Central memory CD4-positive, alpha-beta T cell (primary cell): ENCODE measurements around the gene ENPP3.
"Not testable (repeated sequence)": the region's sequence is repeated elsewhere in the genome, so short reads cannot be mapped to it uniquely, and the experiment has no call there.

Source experiments
- DNase-seq: peaks from one replicate; pipeline ENCODE4 v3.0.0; 2022

Gene ENPP3

GRCh38 chr6:131687022-131687421 is 49.9 kb downstream of the ENPP3 start:
- no peak for DNase-seq

GRCh38 chr6:131688286-131688685 is 51.2 kb downstream of the ENPP3 start:
- DNase-seq: no peak

- DNase-seq: no peak
These were observed 54.9 kb downstream of the ENPP3 start for GRCh38 chr6:131692031-131692430.

GRCh38 chr6:131692589-131692988 is 55.5 kb downstream of the ENPP3 start:
- DNase-seq: no peak

- no peak for DNase-seq
These were observed 56.3 kb downstream of the ENPP3 start for GRCh38 chr6:131693384-131693783.

- DNase-seq: no peak
These were observed 57.8 kb downstream of the ENPP3 start for GRCh38 chr6:131694832-131695426.

- no peak for DNase-seq
These were observed 59.9 kb downstream of the ENPP3 start for GRCh38 chr6:131696956-131697355.

- not testable (repeated sequence) for DNase-seq
These were observed 63.7 kb downstream of the ENPP3 start for GRCh38 chr6:131700851-131701250.

GRCh38 chr6:131703905-131704304 is 66.8 kb downstream of the ENPP3 start:
- DNase-seq: not testable (repeated sequence)

- not testable (repeated sequence) for DNase-seq
These were observed 73.8 kb downstream of the ENPP3 start, which contains the start of gene CTAGE9 for GRCh38 chr6:131710917-131711316. Gene CTAGE9, minus strand, starts transcription at chr6:131711017. Its CDS starts 0 bp downstream, at chr6:131711017.

GRCh38 chr6:131715567-131715966 is 78.5 kb downstream of the ENPP3 start:
- not testable (repeated sequence) for DNase-seq

GRCh38 chr6:131717836-131718542 is 80.9 kb downstream of the ENPP3 start:
- no peak for DNase-seq

- DNase-seq: no peak
These were observed 84.1 kb downstream of the ENPP3 start for GRCh38 chr6:131721161-131721560.

GRCh38 chr6:131724114-131724513 is 87.0 kb downstream of the ENPP3 start:
- DNase-seq: no peak

GRCh38 chr6:131727467-131727866 is 90.4 kb downstream of the ENPP3 start:
- DNase-seq: no peak

- DNase-seq: no peak
These were observed 90.8 kb downstream of the ENPP3 start for GRCh38 chr6:131727868-131728267.

- no peak for DNase-seq
These were observed 91.3 kb downstream of the ENPP3 start for GRCh38 chr6:131728296-131728939.

- no peak for DNase-seq
These were observed 92.4 kb downstream of the ENPP3 start for GRCh38 chr6:131729550-131729949.

- no peak for DNase-seq
These were observed 93.2 kb downstream of the ENPP3 start for GRCh38 chr6:131730264-131730663.

- DNase-seq: no peak
These were observed 94.1 kb downstream of the ENPP3 start for GRCh38 chr6:131731224-131731623.

- no peak for DNase-seq
These were observed 96.4 kb downstream of the ENPP3 start for GRCh38 chr6:131733376-131734016.

GRCh38 chr6:131736003-131736596 is 99.0 kb downstream of the ENPP3 start:
- DNase-seq: no peak

GRCh38 chr6:131736811-131737210 is 99.7 kb downstream of the ENPP3 start:
- DNase-seq: no peak
